GM23338 (cell line): ENCODE data around the gene LRSAM1. TPM values are rescaled to one million over a fixed set of nuclear protein-coding genes. Genes with fewer than 3 reads are reported as not detected.

Experiments used
- ATAC-seq: fragments of 200-7000 bp; cut with Tn5 transposase; 3 replicates; pipeline ENCODE4 v1.9.1; 2020
- DNase-seq: peaks from one replicate; pipeline ENCODE4 v3.0.0-alpha.2; 2015; ENCODE audit warnings: low spot score
- H2AFZ ChIP-seq: fragments of 200-600 bp; sonication (generic); 2 replicates; pipeline ENCODE4 v1.8.0; 2016; ENCODE audit warnings: antibody characterized with exemption, mild to moderate bottlenecking, moderate library complexity
- H3F3A ChIP-seq: fragments of 200-600 bp; sonication (generic); replicated peaks from 2 replicates; pipeline ENCODE4 v1.8.0; 2017; ENCODE audit warnings: antibody characterized with exemption, mixed run types, low read depth
- H3K27ac ChIP-seq: fragments of 200-600 bp; sonication (generic); 2 replicates; pipeline ENCODE4 v1.6.1; 2016; ENCODE audit warnings: low read depth
- H3K27me3 ChIP-seq: fragments of 200-600 bp; sonication (generic); 2 replicates; pipeline ENCODE4 v1.8.0; 2016; ENCODE audit warnings: mild to moderate bottlenecking, mixed run types, moderate library complexity; ENCODE audit not compliant: insufficient read depth
- H3K36me3 ChIP-seq: fragments of 200-600 bp; sonication (generic); 2 replicates; pipeline ENCODE4 v1.8.0; 2016; ENCODE audit warnings: mild to moderate bottlenecking; ENCODE audit not compliant: insufficient read depth
- H3K4me1 ChIP-seq: fragments of 200-600 bp; sonication (generic); 2 replicates; pipeline ENCODE4 v1.8.0; 2016; ENCODE audit warnings: mild to moderate bottlenecking, moderate library complexity; ENCODE audit not compliant: insufficient read depth
- H3K4me2 ChIP-seq: fragments of 200-600 bp; sonication (generic); 2 replicates; pipeline ENCODE4 v1.7.1; 2017; ENCODE audit warnings: mixed run types
- H3K4me3 ChIP-seq: fragments of 200-600 bp; sonication (generic); 2 replicates; pipeline ENCODE4 v1.6.1; 2016; ENCODE audit warnings: mixed run types
- H3K79me2 ChIP-seq: fragments of 200-600 bp; sonication (generic); replicated peaks from 2 replicates; pipeline ENCODE4 v1.8.0; 2017; ENCODE audit warnings: mild to moderate bottlenecking; ENCODE audit not compliant: insufficient read depth
- H3K9me2 ChIP-seq: fragments of 200-600 bp; sonication (generic); 2 replicates; pipeline ENCODE4 v1.8.0; 2017; ENCODE audit not compliant: insufficient read depth
- H4K20me1 ChIP-seq: fragments of 200-600 bp; sonication (generic); replicated peaks from 2 replicates; pipeline ENCODE4 v1.8.0; 2017; ENCODE audit warnings: mild to moderate bottlenecking; ENCODE audit not compliant: insufficient read depth
- H3K27ac Mint-ChIP-seq: 2 replicates; pipeline ENCODE4 v1.8.0; 2020; ENCODE audit warnings: inconsistent platforms, mild to moderate bottlenecking, moderate library complexity, mixed read lengths
- H3K27me3 Mint-ChIP-seq: 3 replicates; pipeline ENCODE4 v1.8.0; 2022; ENCODE audit warnings: low read depth, mild to moderate bottlenecking, moderate library complexity, mixed read lengths, inconsistent platforms; ENCODE audit not compliant: insufficient read depth, poor library complexity
- H3K36me3 Mint-ChIP-seq: 3 replicates; pipeline ENCODE4 v1.8.0; 2021; ENCODE audit warnings: low read depth, mild to moderate bottlenecking, inconsistent platforms, moderate library complexity, mixed read lengths
- H3K4me1 Mint-ChIP-seq: 3 replicates; pipeline ENCODE4 v1.8.0; 2020; ENCODE audit warnings: mild to moderate bottlenecking, inconsistent platforms, mixed read lengths
- H3K4me3 Mint-ChIP-seq: 3 replicates; pipeline ENCODE4 v1.8.0; 2021; ENCODE audit warnings: moderate library complexity, mild to moderate bottlenecking, inconsistent platforms, mixed read lengths
- H3K9me3 Mint-ChIP-seq: 3 replicates; pipeline ENCODE4 v1.8.0; 2020; ENCODE audit warnings: moderate library complexity, mild to moderate bottlenecking, inconsistent platforms, mixed read lengths
- CREB1 ChIP-seq: fragments of 250-450 bp; sonication (Bioruptor Pico); IDR thresholded peaks from 2 replicates; pipeline ENCODE4 v1.5.0; 2020; ENCODE audit warnings: low read depth, mild to moderate bottlenecking, moderate library complexity
- CTCF ChIP-seq, 2 experiments: fragments of 200-600 bp in 1 of 2; sonication (generic) in 1 of 2; conservative IDR thresholded peaks; 2 replicates each; pipeline versions ENCODE4 v1.5.1 to v1.6.1; 2016 to 2017; ENCODE audit warnings: antibody characterized with exemption in 2 of 2, low read depth in 2 of 2, mild to moderate bottlenecking in 2 of 2, moderate library complexity in 1 of 2
- ETS1 ChIP-seq: IDR thresholded peaks from 2 replicates; pipeline ENCODE4 v1.6.1; 2016; ENCODE audit warnings: antibody characterized with exemption
- EZH2 ChIP-seq: fragments of 200-600 bp; sonication (generic); IDR thresholded peaks from one replicate; pipeline ENCODE4 v1.8.0; 2017; ENCODE audit warnings: antibody characterized with exemption, mild to moderate bottlenecking, low read depth; ENCODE audit not compliant: unreplicated experiment
- EZH2phosphoT487 ChIP-seq: fragments of 200-600 bp; sonication (generic); IDR thresholded peaks from one replicate; pipeline ENCODE4 v1.8.1; 2018; ENCODE audit warnings: antibody characterized with exemption; ENCODE audit not compliant: unreplicated experiment
- JUNB ChIP-seq: IDR thresholded peaks from one replicate; pipeline ENCODE4 v1.6.1; 2016; ENCODE audit warnings: antibody characterized with exemption; ENCODE audit not compliant: unreplicated experiment
- NANOG ChIP-seq: IDR thresholded peaks from 2 replicates; pipeline ENCODE4 v1.6.1; 2016; ENCODE audit warnings: antibody characterized with exemption, borderline replicate concordance
- POLR2AphosphoS5 ChIP-seq: IDR thresholded peaks from 2 replicates; pipeline ENCODE4 v1.6.1; 2016; ENCODE audit warnings: antibody characterized with exemption, low read depth
- REST ChIP-seq: IDR thresholded peaks from one replicate; pipeline ENCODE4 v1.6.1; 2018; ENCODE audit warnings: antibody characterized with exemption; ENCODE audit not compliant: unreplicated experiment
- STAT1 ChIP-seq: IDR thresholded peaks from one replicate; pipeline ENCODE4 v1.6.1; 2016; ENCODE audit warnings: antibody characterized with exemption; ENCODE audit not compliant: unreplicated experiment
- ZNF114 ChIP-seq: fragments of 250-450 bp; sonication (Bioruptor Pico); IDR thresholded peaks from 2 replicates; pipeline ENCODE4 v1.5.0; 2020; ENCODE audit warnings: mild to moderate bottlenecking, moderate library complexity
- ZNF331 ChIP-seq: fragments of 250-450 bp; sonication (Bioruptor Pico); IDR thresholded peaks from 2 replicates; pipeline ENCODE4 v1.5.0; 2020; ENCODE audit warnings: low read depth, mild to moderate bottlenecking, moderate library complexity
- polyA plus RNA-seq: library from polyadenylated mRNA; unstranded; fragments of >200 nt; fragmentation: Nextera tagmentation; extraction: Ambion mirVana; gene quantifications from 2 replicates; pipeline ENCODE4 v1.2.1, GENCODE V29; 2016
- total RNA-seq: library from RNA; depleted of rRNA; stranded (reverse); fragments of >200 nt; shearing (Covaris generic); gene quantifications from 2 replicates; pipeline ENCODE4 v1.2.3, GENCODE V29; 2014
- TF ChIP-seq, protein P1 (sequence below): fragments of 250-450 bp; sonication (Bioruptor Pico); IDR thresholded peaks from 2 replicates; pipeline ENCODE4 v1.5.0; 2020; ENCODE audit warnings: mild to moderate bottlenecking, moderate library complexity

Gene LRSAM1
- total and polyA plus RNA-seq, 2 experiments from 2014 or later, result 12.8 to 21.9 TPM

- no peak overlapping the region for H3K27ac Mint-ChIP-seq
- Histone ChIP-seq H3F3A (no peaks in the 10 kb centered on the region), H3K4me2 (no peak overlapping the region), H3K27me3 (no peaks in the 10 kb centered on the region), H2AFZ (no peak overlapping the region), H3K4me3 (no peak overlapping the region), H3K27ac (no peak overlapping the region), H3K79me2 (no peaks in the 10 kb centered on the region), H3K36me3 (peaks cover 6% of the 10 kb centered on the region), H3K4me1 (no peaks in the 10 kb centered on the region), H4K20me1 (no peaks in the 10 kb centered on the region), H3K9me2 (no peaks in the 10 kb centered on the region)
- H3K4me1 Mint-ChIP-seq, result no peaks in the 10 kb centered on the region
- no peaks in the 10 kb centered on the region for H3K27me3 Mint-ChIP-seq
- DNase-seq, result no peak
- no peak for ATAC-seq
- TF ChIP-seq ZNF114 (CRISPR knock-in tag), result no peak
- TF ChIP-seq ETS1, result no peak
- TF ChIP-seq, protein P1, sequence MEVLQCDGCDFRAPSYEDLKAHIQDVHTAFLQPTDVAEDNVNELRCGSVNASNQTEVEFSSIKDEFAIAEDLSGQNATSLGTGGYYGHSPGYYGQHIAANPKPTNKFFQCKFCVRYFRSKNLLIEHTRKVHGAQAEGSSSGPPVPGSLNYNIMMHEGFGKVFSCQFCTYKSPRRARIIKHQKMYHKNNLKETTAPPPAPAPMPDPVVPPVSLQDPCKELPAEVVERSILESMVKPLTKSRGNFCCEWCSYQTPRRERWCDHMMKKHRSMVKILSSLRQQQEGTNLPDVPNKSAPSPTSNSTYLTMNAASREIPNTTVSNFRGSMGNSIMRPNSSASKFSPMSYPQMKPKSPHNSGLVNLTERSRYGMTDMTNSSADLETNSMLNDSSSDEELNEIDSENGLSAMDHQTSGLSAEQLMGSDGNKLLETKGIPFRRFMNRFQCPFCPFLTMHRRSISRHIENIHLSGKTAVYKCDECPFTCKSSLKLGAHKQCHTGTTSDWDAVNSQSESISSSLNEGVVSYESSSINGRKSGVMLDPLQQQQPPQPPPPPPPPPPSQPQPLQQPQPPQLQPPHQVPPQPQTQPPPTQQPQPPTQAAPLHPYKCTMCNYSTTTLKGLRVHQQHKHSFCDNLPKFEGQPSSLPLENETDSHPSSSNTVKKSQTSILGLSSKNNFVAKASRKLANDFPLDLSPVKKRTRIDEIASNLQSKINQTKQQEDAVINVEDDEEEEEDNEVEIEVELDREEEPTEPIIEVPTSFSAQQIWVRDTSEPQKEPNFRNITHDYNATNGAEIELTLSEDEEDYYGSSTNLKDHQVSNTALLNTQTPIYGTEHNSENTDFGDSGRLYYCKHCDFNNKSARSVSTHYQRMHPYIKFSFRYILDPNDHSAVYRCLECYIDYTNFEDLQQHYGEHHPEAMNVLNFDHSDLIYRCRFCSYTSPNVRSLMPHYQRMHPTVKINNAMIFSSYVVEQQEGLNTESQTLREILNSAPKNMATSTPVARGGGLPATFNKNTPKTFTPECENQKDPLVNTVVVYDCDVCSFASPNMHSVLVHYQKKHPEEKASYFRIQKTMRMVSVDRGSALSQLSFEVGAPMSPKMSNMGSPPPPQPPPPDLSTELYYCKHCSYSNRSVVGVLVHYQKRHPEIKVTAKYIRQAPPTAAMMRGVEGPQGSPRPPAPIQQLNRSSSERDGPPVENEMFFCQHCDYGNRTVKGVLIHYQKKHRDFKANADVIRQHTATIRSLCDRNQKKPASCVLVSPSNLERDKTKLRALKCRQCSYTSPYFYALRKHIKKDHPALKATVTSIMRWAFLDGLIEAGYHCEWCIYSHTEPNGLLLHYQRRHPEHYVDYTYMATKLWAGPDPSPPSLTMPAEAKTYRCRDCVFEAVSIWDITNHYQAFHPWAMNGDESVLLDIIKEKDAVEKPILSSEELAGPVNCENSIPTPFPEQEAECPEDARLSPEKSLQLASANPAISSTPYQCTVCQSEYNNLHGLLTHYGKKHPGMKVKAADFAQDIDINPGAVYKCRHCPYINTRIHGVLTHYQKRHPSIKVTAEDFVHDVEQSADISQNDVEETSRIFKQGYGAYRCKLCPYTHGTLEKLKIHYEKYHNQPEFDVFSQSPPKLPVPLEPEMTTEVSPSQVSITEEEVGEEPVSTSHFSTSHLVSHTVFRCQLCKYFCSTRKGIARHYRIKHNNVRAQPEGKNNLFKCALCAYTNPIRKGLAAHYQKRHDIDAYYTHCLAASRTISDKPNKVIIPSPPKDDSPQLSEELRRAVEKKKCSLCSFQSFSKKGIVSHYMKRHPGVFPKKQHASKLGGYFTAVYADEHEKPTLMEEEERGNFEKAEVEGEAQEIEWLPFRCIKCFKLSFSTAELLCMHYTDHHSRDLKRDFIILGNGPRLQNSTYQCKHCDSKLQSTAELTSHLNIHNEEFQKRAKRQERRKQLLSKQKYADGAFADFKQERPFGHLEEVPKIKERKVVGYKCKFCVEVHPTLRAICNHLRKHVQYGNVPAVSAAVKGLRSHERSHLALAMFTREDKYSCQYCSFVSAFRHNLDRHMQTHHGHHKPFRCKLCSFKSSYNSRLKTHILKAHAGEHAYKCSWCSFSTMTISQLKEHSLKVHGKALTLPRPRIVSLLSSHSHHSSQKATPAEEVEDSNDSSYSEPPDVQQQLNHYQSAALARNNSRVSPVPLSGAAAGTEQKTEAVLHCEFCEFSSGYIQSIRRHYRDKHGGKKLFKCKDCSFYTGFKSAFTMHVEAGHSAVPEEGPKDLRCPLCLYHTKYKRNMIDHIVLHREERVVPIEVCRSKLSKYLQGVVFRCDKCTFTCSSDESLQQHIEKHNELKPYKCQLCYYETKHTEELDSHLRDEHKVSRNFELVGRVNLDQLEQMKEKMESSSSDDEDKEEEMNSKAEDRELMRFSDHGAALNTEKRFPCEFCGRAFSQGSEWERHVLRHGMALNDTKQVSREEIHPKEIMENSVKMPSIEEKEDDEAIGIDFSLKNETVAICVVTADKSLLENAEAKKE (CRISPR knock-in tag), result no peak
- TF ChIP-seq EZH2, result no peak
- TF ChIP-seq CTCF (conservative IDR thresholded peaks at IDR 0.05; ENCODE audit: low read depth in 2 of 2), result no peak
- TF ChIP-seq CREB1, result no peak
- no peak for TF ChIP-seq POLR2AphosphoS5
- TF ChIP-seq JUNB, result no peak
- no peak for TF ChIP-seq NANOG
- no peak for TF ChIP-seq ZNF331 (CRISPR knock-in tag)
- TF ChIP-seq STAT1, result no peak
- TF ChIP-seq REST, result no peak
- no peak for TF ChIP-seq EZH2phosphoT487
- H3K4me3 Mint-ChIP-seq, result no peak overlapping the region
- H3K9me3 Mint-ChIP-seq, result no peaks in the 10 kb centered on the region
- peaks cover 33% of the 10 kb centered on the region for H3K36me3 Mint-ChIP-seq
These were observed 12.6 kb downstream of the LRSAM1 start for GRCh38 chr9:127463911-127464310.
